Stimulated activated CD4-positive, alpha-beta T cell treated with anti-CD3 and anti-CD28 coated beads, Interleukin-15, amount 100 ng/mL, for 48 hours (primary cell): ENCODE measurements around the gene CENPE.
A peak's percentile ranks its signal among the peaks of the same experiment; 100 is the strongest.

Source experiments
- DNase-seq, 2 donors: peaks; one replicate each; pipeline ENCODE4 v3.0.0-alpha.2; 2020; ENCODE audit warnings: low read depth in 2 of 2

The CENPE gene

GRCh38 chr4:103075894-103076746 lies 122.0 kb downstream of the CENPE start:
- peak; percentile 30 to 50 for DNase-seq

- DNase-seq, result no peak
These were observed 122.7 kb downstream of the CENPE start for GRCh38 chr4:103075435-103075893.

GRCh38 chr4:103074744-103075434 lies 123.3 kb downstream of the CENPE start:
- DNase-seq, result no peak

- no peak for DNase-seq
These were observed 124.2 kb downstream of the CENPE start for GRCh38 chr4:103073792-103074438.

- DNase-seq, result no peak
These were observed 130.1 kb downstream of the CENPE start for GRCh38 chr4:103067841-103068547.

- DNase-seq, result no peak
These were observed 137.5 kb downstream of the CENPE start for GRCh38 chr4:103060453-103061148.
